ENCODE data around the gene PTGFRN. TPM values are rescaled to one million over a fixed set of nuclear protein-coding genes. Genes with fewer than 3 reads are reported as not detected.

The PTGFRN gene
- total and polyA plus RNA-seq, 2 of the 13 experiments (the other 11 are each of a cell fraction or from before 2014, with no cell fraction given), result 3.3 to 11.3 TPM

DNA sequence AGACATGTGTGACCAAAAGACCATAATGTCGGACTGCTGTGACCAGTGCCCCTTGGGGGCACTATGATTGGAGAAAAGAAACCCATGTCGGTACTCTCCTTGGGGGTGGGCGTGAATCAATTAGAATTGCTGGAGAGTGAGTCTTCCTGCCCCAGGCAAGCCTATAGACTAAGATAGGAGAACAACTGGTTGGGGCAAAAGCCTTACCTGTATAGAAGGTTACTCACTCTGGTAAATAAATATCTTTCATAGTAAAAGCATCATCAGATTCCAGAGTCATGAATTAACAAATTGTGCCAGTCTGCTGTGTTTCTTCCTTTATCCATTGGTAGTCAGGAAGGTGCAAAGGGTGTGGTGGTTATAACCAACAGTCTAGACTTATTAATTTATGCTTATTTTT is 2.9 kb upstream of the PTGFRN start:
- Histone ChIP-seq H3K36me3 (replicated peaks in 1 of 2; ENCODE audit: control insufficient read depth in 1 of 2, insufficient read depth in 2 of 2, low read length in 2 of 2) (no peaks in the 10 kb centered on the region), H3K27me3 (ENCODE audit: control insufficient read depth in 1 of 2, insufficient read depth in 2 of 2, low read length in 2 of 2) (peaks cover 3 to 35% of the 10 kb centered on the region in 2 experiments; a peak in 4 of 5 replicates), H4K20me1 (ENCODE audit: insufficient read depth, low read length) (no peaks in the 10 kb centered on the region), H3K79me2 (ENCODE audit: insufficient read depth, low read length) (no peaks in the 10 kb centered on the region), H3K4me2 (ENCODE audit: low read depth, low read length) (no peak overlapping the region), H3K4me1 (ENCODE audit: insufficient read depth, low read length) (peaks cover 7% of the 10 kb centered on the region; the same call in 1 of the 2 replicates), H3K4me3 (replicated peaks in 1 of 3; ENCODE audit: insufficient read depth in 1 of 3, low read depth in 2 of 3, low read length in 3 of 3) (no peak overlapping the region), H3K27ac (ENCODE audit: extremely low read length, insufficient read depth, low read length) (no peak overlapping the region), H3K9me3 (ENCODE audit: low read length) (no peaks in the 10 kb centered on the region), H3K9ac (ENCODE audit: insufficient read depth, low read depth, low read length) (no peak overlapping the region), H2AFZ (ENCODE audit: low read length) (no peak overlapping the region)
- WGBS (ENCODE audit: low lambda C conversion rate), result 62% methylated on average over 3 of the region's 3 CpGs
- no TSS peak for BruUV-seq (replicated peaks)
- TF ChIP-seq, protein P1, sequence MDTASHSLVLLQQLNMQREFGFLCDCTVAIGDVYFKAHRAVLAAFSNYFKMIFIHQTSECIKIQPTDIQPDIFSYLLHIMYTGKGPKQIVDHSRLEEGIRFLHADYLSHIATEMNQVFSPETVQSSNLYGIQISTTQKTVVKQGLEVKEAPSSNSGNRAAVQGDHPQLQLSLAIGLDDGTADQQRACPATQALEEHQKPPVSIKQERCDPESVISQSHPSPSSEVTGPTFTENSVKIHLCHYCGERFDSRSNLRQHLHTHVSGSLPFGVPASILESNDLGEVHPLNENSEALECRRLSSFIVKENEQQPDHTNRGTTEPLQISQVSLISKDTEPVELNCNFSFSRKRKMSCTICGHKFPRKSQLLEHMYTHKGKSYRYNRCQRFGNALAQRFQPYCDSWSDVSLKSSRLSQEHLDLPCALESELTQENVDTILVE (CRISPR knock-in tag; IDR thresholded peaks at IDR 0.05), result no peak
- TF ChIP-seq ZNF615 (CRISPR knock-in tag; IDR thresholded peaks at IDR 0.05; ENCODE audit: borderline replicate concordance) (no peak), ZBTB21 (CRISPR knock-in tag; IDR thresholded peaks at IDR 0.05) (no peak)
- DNase-seq (ENCODE audit: low spot score), result no peak
- intact Hi-C loops (cut with micrococcal nuclease; ENCODE audit: unreplicated experiment), result no loop called here
- in situ Hi-C loops (cut with HindIII; ENCODE audit: extremely low pct_ligation_motif_present, low pct_unique_long_range_greater_than_20kb), result no loop called here
- FAIRE-seq, result no peak
- ChIA-PET CTCF (ENCODE audit: low intra/inter-chr PET ratio, low total read pairs) (no interaction called here), POLR2A (no interaction called here)
- no peak for ATAC-seq

DNA sequence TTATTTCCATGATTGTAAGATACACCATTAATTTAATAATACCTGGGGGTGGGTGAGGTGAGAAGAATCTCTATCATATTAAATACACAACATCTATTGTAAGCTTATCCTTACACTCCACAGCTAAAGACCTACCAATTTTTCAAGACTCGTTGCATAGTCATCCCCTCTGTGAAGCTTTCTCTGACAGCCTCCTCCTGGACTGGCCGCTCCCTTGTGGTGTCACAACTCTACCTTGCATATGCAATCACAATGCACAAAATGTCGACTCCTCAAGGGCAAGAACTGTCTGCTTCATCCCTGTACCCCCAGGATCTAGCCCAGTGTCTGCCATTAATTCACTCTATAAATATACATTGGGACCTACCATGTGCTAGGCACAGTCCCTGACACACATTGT is 2.4 kb upstream of the PTGFRN start:
- 61% methylated on average over 3 of the region's 3 CpGs for WGBS (ENCODE audit: low lambda C conversion rate)
- Histone ChIP-seq H3K36me3 (replicated peaks in 1 of 2; ENCODE audit: control insufficient read depth in 1 of 2, insufficient read depth in 2 of 2, low read length in 2 of 2) (no peaks in the 10 kb centered on the region), H3K9me3 (ENCODE audit: low read length) (no peaks in the 10 kb centered on the region), H4K20me1 (ENCODE audit: insufficient read depth, low read length) (no peaks in the 10 kb centered on the region), H3K9ac (ENCODE audit: insufficient read depth, low read depth, low read length) (no peak overlapping the region), H3K27ac (ENCODE audit: extremely low read length, insufficient read depth, low read length) (no peak overlapping the region), H3K27me3 (ENCODE audit: control insufficient read depth in 1 of 2, insufficient read depth in 2 of 2, low read length in 2 of 2) (peaks cover 3 to 35% of the 10 kb centered on the region in 2 experiments; a peak in 4 of 5 replicates), H2AFZ (ENCODE audit: low read length) (no peak overlapping the region), H3K4me3 (replicated peaks in 1 of 3; ENCODE audit: insufficient read depth in 1 of 3, low read depth in 2 of 3, low read length in 3 of 3) (no peak overlapping the region), H3K79me2 (ENCODE audit: insufficient read depth, low read length) (no peaks in the 10 kb centered on the region), H3K4me1 (ENCODE audit: insufficient read depth, low read length) (peaks cover 7% of the 10 kb centered on the region; the same call in 1 of the 2 replicates), H3K4me2 (ENCODE audit: low read depth, low read length) (no peak overlapping the region)
- no peak for DNase-seq (ENCODE audit: low spot score)
- TF ChIP-seq HNF4G (IDR thresholded peaks at IDR 0.05; ENCODE audit: borderline replicate concordance, low read depth, low read length), result no peak
- no peak for TF ChIP-seq HNF4G (CRISPR knock-in tag; IDR thresholded peaks at IDR 0.05; ENCODE audit: borderline replicate concordance, low read depth)
- no peak for TF ChIP-seq ZNF775 (CRISPR knock-in tag; IDR thresholded peaks at IDR 0.05; ENCODE audit: borderline replicate concordance)
- no peak for TF ChIP-seq SIX4 (CRISPR knock-in tag; IDR thresholded peaks at IDR 0.05)
- TF ChIP-seq U2AF2 (IDR thresholded peaks at IDR 0.05; ENCODE audit: low read depth, low read length), result no peak
- TF ChIP-seq DNMT1 (CRISPR knock-in tag; IDR thresholded peaks at IDR 0.05), result no peak
- no peak for TF ChIP-seq ZFP1 (CRISPR knock-in tag; IDR thresholded peaks at IDR 0.05)
- no peak for TF ChIP-seq TBX2 (CRISPR knock-in tag; IDR thresholded peaks at IDR 0.05; ENCODE audit: borderline replicate concordance)
- TF ChIP-seq THAP11 (CRISPR knock-in tag; IDR thresholded peaks at IDR 0.05), result no peak
- no TSS peak for BruUV-seq (replicated peaks)
- FAIRE-seq, result no peak
- intact Hi-C loops (cut with micrococcal nuclease; ENCODE audit: unreplicated experiment), result no loop called here
- ChIA-PET POLR2A (no interaction called here), CTCF (ENCODE audit: low intra/inter-chr PET ratio, low total read pairs) (no interaction called here)
- in situ Hi-C loops (cut with HindIII; ENCODE audit: extremely low pct_ligation_motif_present, low pct_unique_long_range_greater_than_20kb), result no loop called here
- ATAC-seq, result no peak

Data from HepG2 (cell line).